Gastrocnemius medialis (tissue), 4 donors: ENCODE measurements around the gene PHLDB2. TPM values are rescaled to one million over a fixed set of nuclear protein-coding genes. Genes with fewer than 3 reads are reported as not detected.

Experiments
- ATAC-seq, 2 donors: fragments of 150-250 bp; one replicate each; pipeline ENCODE4 v1.9.1; 2016
- DNase-seq, 2 donors: peaks; one replicate each; pipeline ENCODE4 v3.0.0-alpha.2; 2019
- H3K27ac ChIP-seq, 4 donors: fragments of 200-600 bp; sonication (generic); 1 replicate in 1 of 4; 2 replicates in 3 of 4; pipeline ENCODE4 v1.5.1; 2016 to 2018; ENCODE audit warnings: mild to moderate bottlenecking in 2 of 4, moderate library complexity in 1 of 4
- H3K27me3 ChIP-seq, 3 donors: fragments of 200-600 bp; sonication (generic) in 2 of 3; 1 replicate in 1 of 3; 2 replicates in 2 of 3; pipeline versions ENCODE4 v1.5.1 to v1.6.0; 2016 to 2019; ENCODE audit warnings: mild to moderate bottlenecking in 1 of 3, moderate library complexity in 1 of 3
- H3K36me3 ChIP-seq, 2 donors: fragments of 200-600 bp; sonication (generic) in 1 of 2; one replicate each; pipeline ENCODE4 v1.5.1; 2017 to 2018
- H3K4me1 ChIP-seq, 2 donors: fragments of 200-600 bp; sonication (generic) in 1 of 2; one replicate each; pipeline ENCODE4 v1.5.1; 2016 to 2017; ENCODE audit warnings: mild to moderate bottlenecking in 2 of 2
- H3K4me3 ChIP-seq, 4 donors: fragments of 200-600 bp; sonication (generic) in 3 of 4; 1 replicate in 1 of 4; 2 replicates in 3 of 4; pipeline ENCODE4 v1.5.1; 2016 to 2019; ENCODE audit warnings: mild to moderate bottlenecking in 2 of 4
- H3K9me3 ChIP-seq, 3 donors: fragments of 200-600 bp; sonication (generic) in 2 of 3; 1 replicate in 1 of 3; 2 replicates in 2 of 3; pipeline ENCODE4 v1.5.1; 2016 to 2019
- POLR2A ChIP-seq, 2 donors: fragments of 450-650 bp; IDR thresholded peaks; one replicate each; pipeline ENCODE4 v1.6.1; 2017; ENCODE audit warnings: antibody characterized with exemption in 2 of 2, mild to moderate bottlenecking in 2 of 2, moderate library complexity in 2 of 2
- in situ Hi-C, 4 donors: fragments of 200-750 bp; cut with MboI; loops; one replicate each; pipeline versions ENCODE4 v1.15.0 to v1.8.0; 2017; ENCODE audit warnings: low sequenced_read_pairs in 4 of 4
- intact Hi-C: fragments of 100-400 bp; cut with DNase I; formaldehyde crosslinking; loops from one replicate; pipeline ENCODE4 v1.15.1; 2023; ENCODE audit warnings: low total_unique reads
- total RNA-seq, 4 donors: library from RNA; depleted of rRNA; stranded (reverse); fragments of >200 nt; gene quantifications; one replicate each; pipeline versions ENCODE4 v1.1.0 to v1.2.3, GENCODE V29; 2016
- TF ChIP-seq, protein P1 (sequence below), 5 experiments: fragments of 450-650 bp in 3 of 5; fragments of 200-600 bp in 2 of 5; sonication (generic) in 2 of 5; IDR thresholded peaks in 4 of 5; conservative IDR thresholded peaks in 1 of 5; 1 replicate in 4 of 5; 2 replicates in 1 of 5; pipeline ENCODE4 v1.5.1; 2016 to 2019; ENCODE audit warnings: antibody characterized with exemption in 5 of 5, mild to moderate bottlenecking in 3 of 5, moderate library complexity in 3 of 5

PHLDB2 gene
- total RNA-seq, 4 donors from 2014 or later: 3.0 to 7.2 (median 4.0) TPM

DNA sequence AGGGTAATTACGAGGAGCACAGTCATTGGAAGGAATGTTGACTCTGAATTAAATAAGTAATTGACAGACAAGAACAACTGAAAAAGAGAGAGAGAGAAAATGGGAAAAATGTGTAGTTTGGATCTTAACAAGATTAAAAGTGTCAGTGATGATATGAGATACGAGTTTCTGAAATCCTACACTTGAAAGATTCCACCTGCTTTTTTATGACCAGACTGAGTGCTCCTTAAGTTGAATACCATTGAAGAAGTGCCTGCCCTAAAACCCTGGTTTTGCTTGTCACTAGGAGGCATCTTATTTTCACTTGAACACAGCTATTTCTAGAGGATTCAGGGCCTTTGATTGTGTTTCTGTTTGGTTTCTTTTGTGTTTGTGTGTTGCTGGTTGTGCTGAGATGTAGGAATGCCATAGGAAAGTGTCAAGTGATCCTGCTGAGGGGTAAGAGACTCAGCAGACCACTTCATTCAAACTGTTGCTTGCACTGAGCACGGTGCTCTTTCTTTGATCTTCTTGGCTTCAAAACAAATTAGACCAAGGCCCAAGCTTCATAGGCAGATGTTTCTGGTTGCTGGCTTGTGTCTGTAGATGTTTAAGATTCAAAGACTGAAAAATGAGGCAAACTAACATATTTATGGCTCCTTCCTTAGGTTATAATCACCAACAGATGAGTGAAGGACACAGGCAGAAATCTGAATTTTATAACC, 102.5 kb downstream of the PHLDB2 start:
- no peaks in the 10 kb centered on the region for H3K36me3 ChIP-seq
- peaks cover 0 to 2% of the 10 kb centered on the region in 2 donors for H3K4me1 ChIP-seq
- ATAC-seq (no peak), DNase-seq (no peak)
- no peaks in the 10 kb centered on the region for H3K9me3 ChIP-seq
- H3K4me3 ChIP-seq: no peak overlapping the region
- intact Hi-C loops: no loop called here
- H3K27ac ChIP-seq: no peak overlapping the region
- no peaks in the 10 kb centered on the region for H3K27me3 ChIP-seq
- in situ Hi-C loops: loop anchor here in 2 of 4 donors (5.0 to 10.0 kb wide), 2 partner anchors 67 to 244 kb away; no protein-coding TSS in a partner anchor
- TF ChIP-seq, protein P1, sequence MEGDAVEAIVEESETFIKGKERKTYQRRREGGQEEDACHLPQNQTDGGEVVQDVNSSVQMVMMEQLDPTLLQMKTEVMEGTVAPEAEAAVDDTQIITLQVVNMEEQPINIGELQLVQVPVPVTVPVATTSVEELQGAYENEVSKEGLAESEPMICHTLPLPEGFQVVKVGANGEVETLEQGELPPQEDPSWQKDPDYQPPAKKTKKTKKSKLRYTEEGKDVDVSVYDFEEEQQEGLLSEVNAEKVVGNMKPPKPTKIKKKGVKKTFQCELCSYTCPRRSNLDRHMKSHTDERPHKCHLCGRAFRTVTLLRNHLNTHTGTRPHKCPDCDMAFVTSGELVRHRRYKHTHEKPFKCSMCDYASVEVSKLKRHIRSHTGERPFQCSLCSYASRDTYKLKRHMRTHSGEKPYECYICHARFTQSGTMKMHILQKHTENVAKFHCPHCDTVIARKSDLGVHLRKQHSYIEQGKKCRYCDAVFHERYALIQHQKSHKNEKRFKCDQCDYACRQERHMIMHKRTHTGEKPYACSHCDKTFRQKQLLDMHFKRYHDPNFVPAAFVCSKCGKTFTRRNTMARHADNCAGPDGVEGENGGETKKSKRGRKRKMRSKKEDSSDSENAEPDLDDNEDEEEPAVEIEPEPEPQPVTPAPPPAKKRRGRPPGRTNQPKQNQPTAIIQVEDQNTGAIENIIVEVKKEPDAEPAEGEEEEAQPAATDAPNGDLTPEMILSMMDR (IDR thresholded peaks at IDR 0.05 in 4 of 5, conservative IDR thresholded peaks at IDR 0.05 in 1 of 5): no peak
- no peak for TF ChIP-seq POLR2A (IDR thresholded peaks at IDR 0.05)

DNA sequence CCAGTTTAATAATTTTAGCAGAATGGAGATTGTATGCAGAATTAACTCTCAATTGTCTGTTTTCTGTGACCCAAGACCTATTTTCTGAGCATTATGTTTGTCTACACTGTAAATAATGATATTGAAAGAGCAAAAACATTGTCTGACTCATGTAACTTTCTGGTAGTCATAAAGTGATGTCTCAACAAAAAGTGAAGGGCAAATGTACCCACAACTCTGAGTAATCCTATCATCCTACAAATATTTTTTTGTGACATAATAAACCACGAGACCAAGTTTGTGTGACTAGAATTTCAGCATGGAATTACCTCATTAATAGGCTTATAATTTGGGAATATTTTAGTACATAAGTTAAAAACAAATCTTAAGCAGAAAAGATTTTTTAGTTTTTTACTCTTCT, 104.4 kb downstream of the PHLDB2 start:
- Histone ChIP-seq H3K4me3 (no peak overlapping the region), H3K36me3 (no peaks in the 10 kb centered on the region), H3K4me1 (peaks cover 0 to 3% of the 10 kb centered on the region in 2 donors), H3K27me3 (no peaks in the 10 kb centered on the region), H3K27ac (no peak overlapping the region), H3K9me3 (no peaks in the 10 kb centered on the region)
- ATAC-seq (no peak), DNase-seq (no peak)
- TF ChIP-seq, protein P1 (IDR thresholded peaks at IDR 0.05 in 4 of 5, conservative IDR thresholded peaks at IDR 0.05 in 1 of 5): no peak
- no peak for TF ChIP-seq POLR2A (IDR thresholded peaks at IDR 0.05)
- in situ Hi-C loops: loop anchor here in 2 of 4 donors (5.0 to 10.0 kb wide), 2 partner anchors 69 to 246 kb away; no protein-coding TSS in a partner anchor
- intact Hi-C loops: no loop called here

DNA sequence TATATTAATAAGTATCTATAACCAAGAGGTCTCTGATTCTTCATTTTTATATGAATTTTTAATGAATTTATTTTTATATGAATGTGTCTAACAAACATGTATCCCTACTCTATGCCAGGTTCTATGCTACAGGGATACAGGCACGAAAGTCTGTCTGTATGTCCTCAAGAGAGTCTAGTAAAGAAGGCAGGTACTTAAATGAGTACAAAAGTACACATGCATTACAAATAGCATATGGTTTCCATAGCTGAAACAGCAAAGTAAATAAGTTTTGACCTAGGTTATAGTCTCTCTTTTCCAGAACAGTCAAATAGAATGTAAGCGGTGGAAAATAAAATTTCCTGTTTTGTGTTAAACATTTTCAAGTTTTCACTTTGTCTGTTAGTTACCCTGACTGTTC, 106.4 kb downstream of the PHLDB2 start:
- ATAC-seq: no peak
- H3K27me3 ChIP-seq: no peaks in the 10 kb centered on the region
- H3K27ac ChIP-seq: no peak overlapping the region
- in situ Hi-C loops (loop anchor here in 1 of 4 donors (10.0 kb wide), 1 partner anchor 71 kb away; no protein-coding TSS in a partner anchor), intact Hi-C loops (no loop called here)
- H3K9me3 ChIP-seq: no peaks in the 10 kb centered on the region
- H3K4me3 ChIP-seq: no peak overlapping the region
- no peak for DNase-seq
- TF ChIP-seq, protein P1 (IDR thresholded peaks at IDR 0.05 in 4 of 5, conservative IDR thresholded peaks at IDR 0.05 in 1 of 5): no peak
- no peak for TF ChIP-seq POLR2A (IDR thresholded peaks at IDR 0.05)
- H3K4me1 ChIP-seq: peaks cover 0 to 5% of the 10 kb centered on the region in 2 donors
- H3K36me3 ChIP-seq: no peaks in the 10 kb centered on the region

DNA sequence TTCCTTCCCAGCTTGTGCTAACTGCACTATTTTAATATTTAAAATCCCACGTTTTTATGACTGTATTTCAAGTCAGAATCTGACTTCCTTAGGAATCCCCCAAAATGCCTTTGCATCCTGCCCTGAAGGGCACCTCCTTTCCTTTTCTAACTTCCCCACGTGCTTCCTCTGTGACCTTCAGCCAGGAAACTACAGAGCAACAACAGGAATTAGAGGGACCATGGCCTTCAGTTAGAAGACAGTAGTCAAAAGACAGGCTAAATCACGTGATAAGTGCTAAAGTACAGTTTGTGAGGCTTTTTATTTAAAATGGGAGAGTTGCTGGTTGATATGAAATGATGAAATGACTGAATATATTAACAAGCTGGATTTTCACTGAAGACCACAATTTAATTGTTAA, 108.0 kb downstream of the PHLDB2 start:
- Histone ChIP-seq H3K27me3 (no peaks in the 10 kb centered on the region), H3K36me3 (no peaks in the 10 kb centered on the region), H3K4me3 (no peak overlapping the region), H3K27ac (peak overlapping the region in 3 of 4 donors; percentile 2 to 37 (median 2)), H3K9me3 (no peaks in the 10 kb centered on the region), H3K4me1 (peaks cover 12 to 16% of the 10 kb centered on the region in 2 donors)
- DNase-seq (no peak), ATAC-seq (no peak)
- intact Hi-C loops (loop anchor here (1.0 to 2.0 kb wide), 3 partner anchors 72 to 298 kb away; no protein-coding TSS in a partner anchor), in situ Hi-C loops (loop anchor here in 1 of 4 donors (10.0 kb wide), 1 partner anchor 72 kb away; no protein-coding TSS in a partner anchor)
- TF ChIP-seq, protein P1 (IDR thresholded peaks at IDR 0.05 in 4 of 5, conservative IDR thresholded peaks at IDR 0.05 in 1 of 5): no peak
- TF ChIP-seq POLR2A (IDR thresholded peaks at IDR 0.05): no peak
